Smooth muscle cell (in vitro differentiated cells): ENCODE data around the gene GNB4. TPM values are rescaled to one million over a fixed set of nuclear protein-coding genes. Genes with fewer than 3 reads are reported as not detected.

ENCODE experiments used
- DNase-seq: peaks from one replicate; lab custom pipeline; 2025; ENCODE audit not compliant: unreplicated experiment; lab: John Stamatoyannopoulos, UW
- H2AFZ ChIP-seq: fragments of 200-600 bp; sonication (generic); 2 replicates; pipeline ENCODE4 v1.6.0; 2016; ENCODE audit warnings: antibody characterized with exemption, low read depth, mild to moderate bottlenecking
- H3F3A ChIP-seq: fragments of 200-600 bp; sonication (generic); 2 replicates; pipeline ENCODE4 v1.6.0; 2017; ENCODE audit warnings: antibody characterized with exemption, low read depth
- H3K27ac ChIP-seq: fragments of 200-600 bp; sonication (generic); 2 replicates; pipeline ENCODE4 v1.5.1; 2016; ENCODE audit warnings: low read depth, mild to moderate bottlenecking
- H3K27me3 ChIP-seq: fragments of 200-600 bp; sonication (generic); 2 replicates; pipeline ENCODE4 v1.6.1; 2016; ENCODE audit warnings: low read depth, mild to moderate bottlenecking
- H3K36me3 ChIP-seq: fragments of 200-600 bp; sonication (generic); 2 replicates; pipeline ENCODE4 v1.5.1; 2016; ENCODE audit warnings: low read depth
- H3K4me1 ChIP-seq: fragments of 200-600 bp; sonication (generic); 2 replicates; pipeline ENCODE4 v1.5.1; 2016; ENCODE audit warnings: low read depth
- H3K4me2 ChIP-seq: fragments of 200-600 bp; sonication (generic); 2 replicates; pipeline ENCODE4 v1.6.0; 2016; ENCODE audit warnings: mild to moderate bottlenecking
- H3K4me3 ChIP-seq: fragments of 200-600 bp; sonication (generic); 2 replicates; pipeline ENCODE4 v1.5.1; 2016; ENCODE audit warnings: mild to moderate bottlenecking
- H3K79me2 ChIP-seq: fragments of 200-600 bp; sonication (generic); 2 replicates; pipeline ENCODE4 v1.6.0; 2016; ENCODE audit warnings: low read depth, mild to moderate bottlenecking
- H3K9ac ChIP-seq: fragments of 200-600 bp; sonication (generic); 2 replicates; pipeline ENCODE4 v1.6.0; 2016; ENCODE audit warnings: low read depth
- H3K9me3 ChIP-seq: fragments of 200-600 bp; sonication (generic); replicated peaks from 2 replicates; pipeline ENCODE4 v1.5.1; 2016; ENCODE audit warnings: low read depth
- H4K20me1 ChIP-seq: fragments of 200-600 bp; sonication (generic); 2 replicates; pipeline ENCODE4 v1.6.0; 2016; ENCODE audit warnings: low read depth
- WGBS: methylation state at CpG from one replicate; pipeline ENCODE4 v1.1.7; 2016; ENCODE audit warnings: low lambda C conversion rate; 5-methylcytosine and 5-hydroxymethylcytosine counted together
- polyA plus RNA-seq: library from polyadenylated mRNA; unstranded; fragments of >200 nt; fragmentation: Nextera tagmentation; extraction: Ambion mirVana; gene quantifications from 2 replicates; pipeline ENCODE4 v1.2.1, GENCODE V29; 2016
- total RNA-seq: library from RNA; depleted of rRNA; stranded (reverse); fragments of >200 nt; gene quantifications from 2 replicates; pipeline ENCODE4 v1.2.3, GENCODE V29; 2014
- TF ChIP-seq, protein P1 (sequence below): fragments of 200-600 bp; sonication (generic); IDR thresholded peaks from 2 replicates; pipeline ENCODE4 v1.5.1; 2017; ENCODE audit warnings: borderline replicate concordance, mild to moderate bottlenecking, antibody characterized with exemption; ENCODE audit not compliant: insufficient read depth, poor library complexity, severe bottlenecking

GNB4 gene
- total and polyA plus RNA-seq, 2 experiments from 2014 or later: 33.1 to 56.2 TPM

DNA sequence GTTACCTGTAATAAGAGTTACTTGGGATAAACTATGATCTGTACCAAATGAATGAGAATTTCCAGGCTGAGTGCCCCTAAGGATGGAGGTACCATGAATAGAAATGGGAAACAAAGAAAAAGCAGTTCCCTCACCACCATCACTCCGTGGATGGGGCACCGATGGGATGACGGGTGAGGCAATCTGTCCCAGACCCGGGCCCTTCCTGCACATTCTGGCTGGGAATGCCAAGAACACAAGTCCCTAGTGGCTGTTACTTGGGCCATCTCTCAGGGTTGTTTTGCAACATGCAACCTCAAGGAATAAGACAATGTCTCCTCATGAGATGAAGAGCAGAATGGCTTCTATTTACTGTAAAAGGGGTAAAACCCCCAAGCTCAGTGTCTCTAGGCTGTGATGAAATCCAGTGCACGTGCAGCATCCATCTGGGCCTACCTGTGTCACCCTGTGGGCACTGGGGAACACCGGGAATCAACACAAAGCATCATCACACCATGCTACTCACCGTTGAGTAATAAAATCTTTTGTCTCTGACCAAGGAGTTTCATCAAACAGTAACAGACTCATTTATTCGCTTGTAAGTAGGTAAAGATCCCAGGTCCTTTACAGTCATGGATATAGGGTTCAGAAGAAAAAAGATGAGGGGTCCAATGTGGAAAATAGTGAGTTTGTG lies 22.3 kb downstream of the GNB4 start:
- Histone ChIP-seq H3K36me3 (no peaks in the 10 kb centered on the region), H3F3A (no peaks in the 10 kb centered on the region), H3K27ac (no peak overlapping the region), H3K9me3 (no peaks in the 10 kb centered on the region), H3K4me3 (no peak overlapping the region), H3K27me3 (no peaks in the 10 kb centered on the region), H3K79me2 (peaks cover 86% of the 10 kb centered on the region), H4K20me1 (peaks cover 88% of the 10 kb centered on the region), H3K4me2 (no peak overlapping the region), H3K4me1 (no peaks in the 10 kb centered on the region), H3K9ac (no peak overlapping the region), H2AFZ (no peak overlapping the region)
- DNase-seq: no peak
- WGBS: 97% methylated on average over 8 of the region's 8 CpGs
- TF ChIP-seq, protein P1, sequence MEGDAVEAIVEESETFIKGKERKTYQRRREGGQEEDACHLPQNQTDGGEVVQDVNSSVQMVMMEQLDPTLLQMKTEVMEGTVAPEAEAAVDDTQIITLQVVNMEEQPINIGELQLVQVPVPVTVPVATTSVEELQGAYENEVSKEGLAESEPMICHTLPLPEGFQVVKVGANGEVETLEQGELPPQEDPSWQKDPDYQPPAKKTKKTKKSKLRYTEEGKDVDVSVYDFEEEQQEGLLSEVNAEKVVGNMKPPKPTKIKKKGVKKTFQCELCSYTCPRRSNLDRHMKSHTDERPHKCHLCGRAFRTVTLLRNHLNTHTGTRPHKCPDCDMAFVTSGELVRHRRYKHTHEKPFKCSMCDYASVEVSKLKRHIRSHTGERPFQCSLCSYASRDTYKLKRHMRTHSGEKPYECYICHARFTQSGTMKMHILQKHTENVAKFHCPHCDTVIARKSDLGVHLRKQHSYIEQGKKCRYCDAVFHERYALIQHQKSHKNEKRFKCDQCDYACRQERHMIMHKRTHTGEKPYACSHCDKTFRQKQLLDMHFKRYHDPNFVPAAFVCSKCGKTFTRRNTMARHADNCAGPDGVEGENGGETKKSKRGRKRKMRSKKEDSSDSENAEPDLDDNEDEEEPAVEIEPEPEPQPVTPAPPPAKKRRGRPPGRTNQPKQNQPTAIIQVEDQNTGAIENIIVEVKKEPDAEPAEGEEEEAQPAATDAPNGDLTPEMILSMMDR: no peak

DNA sequence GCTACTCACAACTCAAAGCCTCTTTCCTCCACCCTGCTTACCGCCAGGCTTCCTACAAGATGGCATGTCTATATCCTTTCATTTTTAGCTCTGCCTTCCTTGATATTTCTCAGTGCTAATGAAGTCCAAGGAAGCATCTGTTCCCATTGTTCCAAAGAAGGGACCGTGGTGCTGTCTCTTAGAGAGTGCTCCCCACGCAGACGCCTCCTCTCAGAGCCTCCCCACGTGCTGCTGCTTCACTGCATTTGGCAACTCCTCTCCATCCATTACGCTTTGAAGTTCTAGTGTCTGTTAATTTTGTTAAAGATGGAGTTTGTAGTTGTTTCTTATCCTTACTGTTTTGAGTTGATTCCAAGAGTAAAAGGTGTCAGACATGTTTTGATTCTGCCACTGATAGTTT lies 26.2 kb downstream of the GNB4 start:
- H3K9me3 ChIP-seq: no peaks in the 10 kb centered on the region
- no peaks in the 10 kb centered on the region for H3F3A ChIP-seq
- no peaks in the 10 kb centered on the region for H3K4me1 ChIP-seq
- no peak overlapping the region for H3K27ac ChIP-seq
- WGBS: 97% methylated on average over 6 of the region's 6 CpGs
- H3K36me3 ChIP-seq: no peaks in the 10 kb centered on the region
- no peak overlapping the region for H3K9ac ChIP-seq
- no peak for DNase-seq
- TF ChIP-seq, protein P1: no peak
- H4K20me1 ChIP-seq: peaks cover 71% of the 10 kb centered on the region
- no peak overlapping the region for H3K4me3 ChIP-seq
- no peak overlapping the region for H2AFZ ChIP-seq
- H3K4me2 ChIP-seq: no peak overlapping the region
- peaks cover 52% of the 10 kb centered on the region for H3K79me2 ChIP-seq
- no peaks in the 10 kb centered on the region for H3K27me3 ChIP-seq

DNA sequence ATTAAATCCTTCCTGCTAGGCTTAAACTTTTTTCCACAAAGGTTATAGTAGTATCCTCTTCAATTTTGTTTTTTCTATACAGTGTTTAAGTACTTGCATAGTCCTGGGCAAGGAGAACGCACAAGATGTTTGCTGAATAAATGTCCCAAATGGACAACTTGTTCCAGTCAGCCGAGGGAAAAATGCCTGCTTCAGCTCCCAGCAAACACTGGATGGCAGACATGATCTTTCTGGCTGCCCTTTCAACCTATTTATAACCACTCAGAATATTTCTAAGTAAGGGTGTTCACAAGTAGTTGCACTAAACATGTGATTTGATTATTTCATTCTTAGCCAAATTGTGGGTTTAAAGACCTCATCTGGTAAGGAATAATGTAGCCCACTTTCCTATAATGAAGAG lies 29.8 kb downstream of the GNB4 start:
- DNase-seq: no peak
- H3F3A ChIP-seq: no peaks in the 10 kb centered on the region
- no peak overlapping the region for H2AFZ ChIP-seq
- H3K27me3 ChIP-seq: no peaks in the 10 kb centered on the region
- no peak overlapping the region for H3K27ac ChIP-seq
- WGBS: 81% methylated on average over 2 of the region's 2 CpGs
- no peaks in the 10 kb centered on the region for H3K4me1 ChIP-seq
- H3K4me3 ChIP-seq: no peak overlapping the region
- peaks cover 7% of the 10 kb centered on the region for H3K36me3 ChIP-seq
- peaks cover 38% of the 10 kb centered on the region for H4K20me1 ChIP-seq
- no peaks in the 10 kb centered on the region for H3K9me3 ChIP-seq
- TF ChIP-seq, protein P1: peak; percentile 20
- H3K9ac ChIP-seq: no peak overlapping the region
- H3K4me2 ChIP-seq: no peak overlapping the region
- H3K79me2 ChIP-seq: peaks cover 16% of the 10 kb centered on the region

DNA sequence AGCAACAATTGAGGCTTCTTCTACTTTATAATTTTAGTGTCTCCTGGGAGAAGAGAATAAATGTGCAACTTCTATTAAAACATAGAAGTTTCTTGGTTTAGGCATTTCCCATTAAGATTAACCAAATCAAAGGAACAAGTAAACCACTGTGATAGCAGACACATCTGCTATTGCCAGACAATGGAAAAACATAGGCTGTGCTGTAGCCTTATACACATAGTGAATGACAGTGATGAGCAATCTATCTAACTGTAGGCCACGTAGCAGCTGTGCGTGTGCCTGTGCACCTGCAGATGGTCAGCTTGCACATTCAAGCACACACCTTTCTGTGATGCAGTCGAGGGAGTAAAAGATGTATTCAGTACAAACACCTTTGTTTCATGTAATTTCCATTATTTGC lies 32.7 kb downstream of the GNB4 start:
- no peak overlapping the region for H3K4me3 ChIP-seq
- H3K79me2 ChIP-seq: peaks cover 5% of the 10 kb centered on the region
- no peak for DNase-seq
- no peaks in the 10 kb centered on the region for H3K4me1 ChIP-seq
- no peaks in the 10 kb centered on the region for H3K9me3 ChIP-seq
- H3K36me3 ChIP-seq: peaks cover 7% of the 10 kb centered on the region
- no peaks in the 10 kb centered on the region for H3F3A ChIP-seq
- H3K9ac ChIP-seq: no peak overlapping the region
- TF ChIP-seq, protein P1: no peak
- peaks cover 22% of the 10 kb centered on the region for H4K20me1 ChIP-seq
- H3K27me3 ChIP-seq: no peaks in the 10 kb centered on the region
- H3K4me2 ChIP-seq: no peak overlapping the region
- H3K27ac ChIP-seq: no peak overlapping the region
- 92% methylated on average over 3 of the region's 3 CpGs for WGBS
- H2AFZ ChIP-seq: no peak overlapping the region
